Urothelium cell line (cell line): ENCODE data around the gene DPPA4.
A peak's percentile ranks its signal among the peaks of the same experiment; 100 is the strongest.
"Not testable (repeated sequence)": the region's sequence is repeated elsewhere in the genome, so short reads cannot be mapped to it uniquely, and the experiment has no call there.

Experiments
- DNase-seq: peaks from one replicate; pipeline ENCODE4 v3.0.0; 2011; ENCODE audit warnings: low spot score, mixed read lengths
- FAIRE-seq: peaks from 2 replicates; lab custom pipeline; 2011; peaks lifted over from hg19 to GRCh38; lab: Jason Lieb, UNC

The DPPA4 gene

GRCh38 chr3:109337393-109337792 lies at the start of gene DPPA4:
DPPA4 (minus strand) TSS chr3:109337546; CDS start chr3:109337517, 29 bp downstream.
- FAIRE-seq (no peak), DNase-seq (no peak)

- no peak for FAIRE-seq
- no peak for DNase-seq
Observed at GRCh38 chr3:109385442-109386318, 48.3 kb upstream of the DPPA4 start.

GRCh38 chr3:109384164-109384563 lies 46.8 kb upstream of the DPPA4 start:
- DNase-seq (no peak), FAIRE-seq (no peak)

- DNase-seq (no peak), FAIRE-seq (no peak)
Observed at GRCh38 chr3:109382588-109382987, 45.2 kb upstream of the DPPA4 start.

GRCh38 chr3:109375975-109376374 lies 38.6 kb upstream of the DPPA4 start:
- FAIRE-seq, result no peak

GRCh38 chr3:109374434-109374833 lies 37.1 kb upstream of the DPPA4 start:
- not testable (repeated sequence) for DNase-seq, FAIRE-seq

More at GRCh38 chr3:109375975-109376374, 38.6 kb upstream of the DPPA4 start:
- DNase-seq, result no peak

- FAIRE-seq, result no peak
- DNase-seq, result no peak
Observed at GRCh38 chr3:109373933-109374332, 36.6 kb upstream of the DPPA4 start.

- DNase-seq (no peak), FAIRE-seq (no peak)
Observed at GRCh38 chr3:109372639-109373038, 35.3 kb upstream of the DPPA4 start.

GRCh38 chr3:109369510-109369909 lies 32.2 kb upstream of the DPPA4 start:
- no peak for FAIRE-seq

GRCh38 chr3:109364088-109364487 lies 26.7 kb upstream of the DPPA4 start:
- DNase-seq, result no peak
- no peak for FAIRE-seq

More at GRCh38 chr3:109369510-109369909, 32.2 kb upstream of the DPPA4 start:
- peak; percentile 14 for DNase-seq

- DNase-seq (no peak), FAIRE-seq (no peak)
Observed at GRCh38 chr3:109363634-109364033, 26.3 kb upstream of the DPPA4 start.

- DNase-seq (no peak), FAIRE-seq (no peak)
Observed at GRCh38 chr3:109362823-109363222, 25.5 kb upstream of the DPPA4 start.

GRCh38 chr3:109358809-109359208 lies 21.5 kb upstream of the DPPA4 start:
- not testable (repeated sequence) for FAIRE-seq, DNase-seq

- no peak for FAIRE-seq
- DNase-seq, result no peak
Observed at GRCh38 chr3:109356442-109357155, 19.3 kb upstream of the DPPA4 start.

- no peak for DNase-seq
- no peak for FAIRE-seq
Observed at GRCh38 chr3:109355625-109356441, 18.5 kb upstream of the DPPA4 start.

GRCh38 chr3:109353057-109353456 lies 15.7 kb upstream of the DPPA4 start:
- DNase-seq (no peak), FAIRE-seq (no peak)

GRCh38 chr3:109351231-109351630 lies 13.9 kb upstream of the DPPA4 start:
- DNase-seq, result no peak
- FAIRE-seq, result no peak

- no peak for FAIRE-seq
- DNase-seq, result no peak
Observed at GRCh38 chr3:109346770-109347295, 9.5 kb upstream of the DPPA4 start.

GRCh38 chr3:109346099-109346498 lies 8.8 kb upstream of the DPPA4 start:
- FAIRE-seq, result no peak
- no peak for DNase-seq

GRCh38 chr3:109339714-109340648 lies 2.6 kb upstream of the DPPA4 start:
- no peak for FAIRE-seq
- DNase-seq, result no peak
